ACHN (cell line): ENCODE measurements around the gene PDGFB.

Experiments used
- DNase-seq: peaks from one replicate; pipeline ENCODE4 v3.0.0-alpha.2; 2015
- in situ Hi-C: cut with HindIII; loops from 2 replicates; pipeline ENCODE4 v1.10.0; 2017; ENCODE audit warnings: low sequenced_read_pairs, low pct_ligation_motif_present, low pct_unique_long_range_greater_than_20kb

PDGFB gene

DNA sequence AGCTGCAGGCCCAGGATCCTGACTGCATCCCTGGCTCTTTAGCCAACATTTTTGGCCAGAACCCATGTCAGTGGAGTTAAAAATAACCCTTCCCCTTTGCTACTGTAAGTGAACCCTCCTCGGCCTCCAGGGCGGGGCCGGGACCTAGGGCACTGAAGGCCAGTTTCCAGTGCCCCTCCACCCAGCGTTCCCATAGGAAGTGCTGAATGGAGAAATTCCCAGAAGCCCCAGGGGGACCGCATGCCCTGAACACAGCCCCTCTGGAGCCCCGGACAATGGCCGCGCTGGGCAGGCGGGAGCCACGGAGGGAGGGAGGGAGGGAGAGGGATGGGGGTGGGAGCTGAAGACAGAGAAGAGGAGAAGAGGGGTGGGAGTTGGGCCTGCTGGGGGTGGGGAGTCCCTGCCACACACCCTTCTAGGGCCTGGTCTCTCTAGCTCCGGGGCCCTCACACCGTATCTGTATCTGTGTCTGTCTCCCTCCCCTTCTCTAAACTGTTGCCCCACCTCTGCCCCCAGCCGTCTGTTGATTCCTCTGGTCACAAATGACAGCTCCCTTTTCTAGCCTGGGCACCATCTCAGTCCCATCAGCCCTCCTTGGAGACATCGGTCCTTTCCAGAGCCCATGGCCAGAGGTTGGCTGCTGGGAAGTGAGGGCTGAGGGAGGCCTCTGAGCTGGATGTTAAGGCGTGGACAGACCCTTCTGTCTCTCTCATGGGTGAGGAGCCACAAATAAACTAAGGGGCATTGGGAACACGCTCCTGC lies 10.9 kb downstream of the PDGFB start:
- DNase-seq = no peak
- in situ Hi-C loops = no loop called here

DNA sequence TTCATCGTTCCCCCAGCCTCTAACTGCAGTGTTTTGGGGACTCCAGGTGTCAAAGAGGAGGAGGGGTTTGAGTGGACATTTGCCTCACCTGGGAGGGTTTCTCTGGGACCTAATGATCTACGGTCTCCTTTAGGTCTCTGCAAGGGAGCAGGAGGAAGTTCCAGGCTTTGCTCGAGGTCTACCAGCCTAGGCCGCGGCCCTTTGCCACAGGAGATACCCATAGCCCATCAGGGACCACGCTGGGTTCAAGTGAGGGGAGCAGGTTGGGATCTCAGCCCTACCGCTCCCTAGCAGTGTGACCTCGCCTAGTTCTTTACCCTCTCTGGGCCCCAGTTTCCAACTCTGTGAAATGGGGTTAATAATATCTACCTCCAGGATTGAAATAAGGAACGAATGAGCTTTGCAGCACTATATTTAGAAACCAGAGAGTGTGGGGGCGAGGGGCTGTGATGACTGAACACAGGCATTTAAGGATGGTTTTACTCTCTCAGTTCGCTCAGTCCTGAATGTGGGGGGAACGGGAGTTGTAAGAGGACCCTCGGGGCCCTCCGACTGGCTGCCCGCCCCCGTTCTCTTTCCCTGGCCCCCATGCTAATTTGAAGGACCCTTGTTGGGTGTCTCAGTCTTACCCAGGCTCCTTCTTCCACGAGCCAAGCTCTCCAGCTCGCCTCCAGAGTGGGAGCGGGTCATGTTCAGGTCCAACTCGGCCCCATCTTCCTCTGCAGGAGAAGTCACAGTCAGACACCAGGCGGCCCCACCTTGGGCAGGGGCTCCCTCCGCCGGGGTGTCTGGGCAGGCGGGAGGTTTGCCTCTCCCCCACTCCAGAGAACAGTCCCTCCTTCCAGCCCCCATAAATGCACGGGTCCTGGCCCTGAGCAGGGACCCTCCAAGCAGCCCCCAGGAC lies 11.7 kb downstream of the PDGFB start:
- no peak for DNase-seq
- in situ Hi-C loops = no loop called here

DNA sequence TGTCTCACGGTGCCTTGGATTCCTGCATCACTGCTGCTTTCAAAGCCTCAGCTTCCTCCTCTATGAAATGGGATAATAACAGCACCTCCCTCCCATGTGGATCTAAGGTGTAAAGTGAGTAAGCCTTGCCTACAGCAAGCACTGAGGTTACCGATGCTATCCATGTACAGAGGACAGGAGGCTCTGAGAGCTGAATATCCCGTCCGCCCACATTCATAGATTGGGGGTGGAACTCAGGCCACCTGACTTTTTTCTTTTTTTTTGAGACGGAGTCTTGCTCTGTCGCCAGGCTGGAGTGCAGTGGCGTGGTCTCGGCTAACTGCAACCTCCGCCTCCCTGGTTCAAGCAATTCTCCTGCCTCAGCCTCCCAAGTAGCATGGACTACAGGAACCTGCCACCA lies 12.5 kb downstream of the PDGFB start:
- in situ Hi-C loops = no loop called here
- DNase-seq = no peak

DNA sequence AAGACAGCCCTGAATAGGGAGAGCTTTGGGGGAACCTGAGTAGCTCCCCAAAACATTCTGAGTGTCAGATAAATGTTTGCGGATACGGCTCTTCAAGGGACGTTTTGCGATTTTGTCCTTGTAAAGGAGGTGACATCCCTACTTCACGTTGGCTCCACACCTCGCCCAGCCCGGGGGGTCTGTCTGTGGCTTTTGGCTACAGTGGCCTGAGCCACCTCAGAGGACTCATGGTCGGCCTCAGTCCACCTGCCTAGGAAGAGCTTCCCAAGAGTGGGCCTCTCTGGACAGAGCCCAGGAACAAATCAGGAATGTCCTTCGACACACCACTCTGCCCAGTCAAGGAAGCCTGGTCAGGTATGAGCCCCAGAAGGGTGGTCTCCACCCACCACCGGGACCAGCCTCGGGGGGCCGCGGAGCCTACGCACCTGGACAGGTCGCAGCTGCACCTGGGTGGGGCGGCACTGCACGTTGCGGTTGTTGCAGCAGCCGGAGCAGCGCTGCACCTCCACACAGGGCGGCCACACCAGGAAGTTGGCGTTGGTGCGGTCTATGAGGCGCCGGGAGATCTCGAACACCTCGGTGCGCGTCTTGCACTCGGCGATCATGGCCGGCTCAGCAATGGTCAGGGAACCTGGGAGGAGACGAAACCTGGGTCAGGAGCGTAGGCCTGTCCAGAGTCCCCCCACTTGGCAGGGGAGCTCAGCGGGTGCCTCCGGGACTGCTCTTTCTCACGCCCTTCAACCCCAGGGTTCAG lies 13.4 kb downstream of the PDGFB start:
- in situ Hi-C loops = no loop called here
- no peak for DNase-seq

DNA sequence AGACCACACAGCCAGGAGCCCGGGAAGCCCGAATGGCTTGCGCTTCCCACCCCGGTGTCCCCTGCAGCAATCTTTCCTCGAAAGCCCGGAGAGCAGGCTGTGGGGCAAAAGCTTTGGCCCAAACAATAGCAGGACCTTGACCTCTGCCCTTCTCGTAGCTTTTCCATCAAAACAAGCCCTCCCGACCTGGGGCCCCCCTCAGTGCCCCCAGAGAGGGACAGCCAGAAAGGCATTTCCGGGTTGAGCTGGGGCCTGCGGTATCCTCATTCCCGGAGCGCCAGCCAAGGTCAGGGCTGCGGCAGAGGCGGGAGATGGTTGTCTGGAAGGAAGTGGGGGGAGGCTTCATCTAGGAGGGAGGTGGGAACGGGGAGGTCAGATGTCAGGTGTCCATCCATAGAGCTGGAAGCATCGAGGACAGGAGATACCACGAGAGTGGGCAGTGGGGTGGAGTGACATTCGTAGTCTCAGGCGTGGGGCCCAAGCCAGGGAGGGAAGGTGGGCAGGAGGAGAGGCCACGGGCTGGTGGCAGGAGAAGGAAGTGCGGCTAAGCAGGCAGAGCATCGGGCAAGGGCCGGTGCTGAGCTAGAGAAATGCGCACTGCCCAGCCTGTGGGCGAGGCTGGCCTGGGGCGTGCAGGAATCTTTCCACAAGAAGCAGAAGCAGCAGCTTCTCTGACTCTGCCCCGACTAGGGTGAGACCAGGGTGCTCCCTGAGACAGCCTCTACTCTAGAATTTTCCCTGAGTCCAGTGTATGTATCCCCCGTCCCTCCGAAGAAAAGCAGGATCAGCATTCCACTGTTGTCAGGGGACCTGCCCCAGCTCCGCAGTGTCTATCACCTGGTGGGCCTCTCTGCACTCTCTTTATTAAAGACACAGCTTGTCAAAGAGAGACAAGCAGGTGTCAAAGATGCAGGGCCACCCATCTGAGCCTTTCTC lies 14.3 kb downstream of the PDGFB start:
- in situ Hi-C loops = no loop called here
- DNase-seq = no peak

DNA sequence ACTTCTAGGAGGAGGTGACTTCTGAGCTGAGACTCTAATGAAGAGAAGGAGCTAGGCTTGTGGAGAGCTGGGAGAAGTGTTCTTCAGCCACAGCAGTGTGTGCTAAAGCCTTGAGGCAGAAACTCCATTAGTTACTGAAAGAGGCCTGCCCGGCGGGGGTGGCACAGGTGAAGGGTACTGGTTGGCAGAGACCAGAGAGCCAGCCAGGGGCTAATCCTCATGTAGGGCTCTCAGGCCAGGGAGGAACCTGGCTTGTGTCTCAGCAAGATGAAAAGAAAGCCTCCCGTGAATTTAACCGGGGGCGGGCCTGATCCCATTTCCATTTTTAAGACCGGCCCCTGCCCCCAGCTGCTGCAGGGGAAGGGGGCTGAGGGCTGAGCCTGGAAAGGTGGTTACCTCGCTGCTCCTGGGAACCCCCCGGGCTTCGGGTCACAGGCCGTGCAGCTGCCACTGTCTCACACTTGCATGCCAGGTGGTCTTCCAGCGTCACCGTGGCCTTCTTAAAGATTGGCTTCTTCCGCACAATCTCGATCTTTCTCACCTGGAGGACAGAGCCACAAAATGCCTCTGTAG lies 15.0 kb downstream of the PDGFB start:
- no peak for DNase-seq
- in situ Hi-C loops = no loop called here

DNA sequence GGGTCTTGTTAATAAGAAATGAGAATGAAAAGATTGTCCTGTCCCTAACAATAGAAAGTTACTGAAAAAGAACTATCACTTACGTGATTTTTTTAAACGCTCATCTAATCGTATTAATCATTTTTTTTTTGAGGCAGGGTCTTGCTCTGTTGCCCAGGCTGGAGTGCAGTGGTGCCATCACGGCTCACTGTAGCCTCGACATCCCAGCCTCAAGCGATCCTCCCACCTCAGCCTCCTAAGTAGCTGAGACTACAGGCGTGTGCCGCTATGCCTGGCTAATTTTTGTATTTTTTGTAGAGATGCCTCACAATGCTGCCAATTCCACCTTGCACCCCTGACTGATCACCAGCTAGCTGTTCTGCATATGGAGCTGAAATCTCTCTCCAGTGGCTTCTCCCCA lies 15.7 kb downstream of the PDGFB start:
- no peak for DNase-seq
- in situ Hi-C loops = no loop called here

DNA sequence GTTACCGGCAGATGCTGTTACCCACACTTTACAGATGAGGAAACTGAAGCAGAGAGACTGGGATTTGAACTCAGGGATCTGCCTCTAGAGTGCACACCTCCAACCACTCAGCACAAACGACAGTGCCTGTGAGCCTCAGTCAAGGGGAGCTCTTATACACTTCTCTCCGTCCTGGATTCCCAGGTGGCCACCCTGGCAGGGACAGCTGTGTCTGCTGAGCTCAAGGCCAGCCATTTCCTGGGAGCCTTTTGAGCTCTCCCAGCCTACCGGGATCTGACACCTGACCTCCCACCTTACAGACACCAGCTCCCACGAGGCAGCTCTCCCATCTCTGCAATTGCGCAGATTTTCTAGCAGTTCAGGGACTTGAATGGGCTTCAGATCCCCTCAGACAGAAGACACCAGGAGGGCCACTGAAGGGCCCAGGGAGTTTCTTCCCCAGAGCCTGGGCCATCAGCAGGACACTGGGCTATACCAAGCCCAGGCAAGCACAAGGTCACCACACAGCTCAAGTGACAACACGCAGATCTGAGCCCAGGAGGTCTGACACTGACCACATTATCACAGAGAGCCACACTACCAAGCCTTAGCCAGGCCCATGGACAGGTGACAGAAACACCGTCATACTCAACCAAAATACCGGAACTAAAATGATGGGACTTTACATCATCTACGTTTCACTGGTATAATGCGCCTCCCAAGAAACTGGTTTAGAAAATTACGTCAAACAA lies 17.1 kb downstream of the PDGFB start:
- no peak for DNase-seq
- in situ Hi-C loops = no loop called here

DNA sequence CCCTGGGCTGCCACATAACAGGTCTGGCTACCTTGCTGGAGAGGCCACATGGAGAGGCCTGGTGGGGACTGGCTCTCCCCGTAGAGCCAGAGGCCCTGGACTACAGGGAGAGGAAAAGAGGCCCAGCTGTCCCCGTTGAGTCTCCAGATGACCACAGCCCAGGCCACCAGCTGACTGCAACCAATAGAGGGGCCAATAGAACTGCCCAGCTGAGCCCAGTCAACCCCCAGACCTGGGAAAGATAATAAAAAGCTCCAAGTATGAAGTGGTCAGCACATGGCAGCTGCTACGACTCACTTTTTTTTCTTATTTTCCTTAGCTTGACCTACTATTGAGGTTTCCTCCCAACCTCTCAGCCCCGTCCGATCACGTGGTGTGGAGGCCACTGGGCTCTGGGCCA lies 18.4 kb downstream of the PDGFB start:
- in situ Hi-C loops = no loop called here
- DNase-seq = no peak

DNA sequence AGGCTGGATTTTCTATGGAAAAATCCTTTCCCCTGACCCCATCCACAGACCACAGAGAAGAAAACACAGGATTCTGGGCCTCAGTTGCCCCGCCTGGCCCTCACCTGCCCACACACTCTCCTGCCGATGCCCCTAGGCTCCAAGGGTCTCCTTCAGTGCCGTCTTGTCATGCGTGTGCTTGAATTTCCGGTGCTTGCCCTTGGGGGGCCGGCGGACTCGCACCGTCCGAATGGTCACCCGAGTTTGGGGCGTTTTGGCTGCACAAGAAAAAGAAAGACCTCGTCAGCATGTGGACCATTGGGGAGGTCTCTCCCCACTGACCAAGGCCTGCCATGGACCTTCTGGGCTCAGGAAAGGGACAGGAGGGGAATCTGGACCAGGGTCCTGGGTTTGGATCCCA lies 19.2 kb downstream of the PDGFB start:
- no peak for DNase-seq
- in situ Hi-C loops = no loop called here

DNA sequence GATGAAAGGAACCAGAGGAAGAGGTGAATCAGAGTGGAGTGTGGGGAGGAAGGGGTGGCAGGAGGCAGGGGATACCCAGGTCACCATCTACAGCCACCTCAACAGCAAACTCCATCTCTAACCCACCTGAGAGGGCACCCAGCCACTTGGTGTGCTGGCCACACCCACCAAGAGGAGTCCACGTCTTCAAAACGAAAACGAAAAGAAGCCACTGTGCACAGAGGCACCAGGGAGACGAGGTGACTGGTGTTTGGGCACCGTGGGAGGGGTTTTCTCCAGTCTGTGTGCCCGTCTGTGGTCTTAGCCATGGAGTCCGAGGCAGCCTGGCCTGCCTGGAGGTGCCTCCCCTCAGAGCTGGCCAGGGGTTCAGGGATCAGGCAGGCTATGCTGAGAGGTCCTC lies 20.2 kb downstream of the PDGFB start:
- in situ Hi-C loops = no loop called here
- DNase-seq = no peak

DNA sequence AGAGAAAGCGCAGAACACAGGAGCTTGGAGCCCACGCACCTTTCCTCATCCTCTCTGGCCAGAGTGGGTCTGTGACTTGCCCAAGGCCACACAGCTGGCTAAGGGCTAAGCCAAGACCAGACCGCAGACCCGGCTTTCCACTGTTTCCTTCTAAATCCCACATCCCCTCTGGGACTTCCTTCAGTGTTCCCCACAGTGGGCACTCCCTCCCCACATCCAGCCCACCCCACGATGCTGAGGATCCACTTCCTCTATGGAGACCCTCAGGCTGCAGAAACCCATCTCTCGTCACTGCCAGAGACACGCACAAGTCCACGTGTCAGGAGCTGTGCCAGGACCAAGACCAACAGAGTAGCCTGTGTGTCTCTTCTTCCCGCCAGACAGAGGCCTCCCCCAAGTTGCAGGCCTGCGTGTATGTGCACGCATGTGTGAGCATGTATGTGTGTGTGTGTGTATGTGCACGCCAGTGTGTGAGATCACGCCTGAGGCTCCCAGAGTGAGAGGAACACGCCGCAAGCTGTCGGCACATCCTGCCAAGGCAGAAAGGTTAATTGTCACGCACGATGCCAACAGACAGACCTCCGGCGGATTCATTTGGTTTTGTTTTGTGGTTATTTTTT lies 21.6 kb downstream of the PDGFB start:
- no peak for DNase-seq
- in situ Hi-C loops = no loop called here

DNA sequence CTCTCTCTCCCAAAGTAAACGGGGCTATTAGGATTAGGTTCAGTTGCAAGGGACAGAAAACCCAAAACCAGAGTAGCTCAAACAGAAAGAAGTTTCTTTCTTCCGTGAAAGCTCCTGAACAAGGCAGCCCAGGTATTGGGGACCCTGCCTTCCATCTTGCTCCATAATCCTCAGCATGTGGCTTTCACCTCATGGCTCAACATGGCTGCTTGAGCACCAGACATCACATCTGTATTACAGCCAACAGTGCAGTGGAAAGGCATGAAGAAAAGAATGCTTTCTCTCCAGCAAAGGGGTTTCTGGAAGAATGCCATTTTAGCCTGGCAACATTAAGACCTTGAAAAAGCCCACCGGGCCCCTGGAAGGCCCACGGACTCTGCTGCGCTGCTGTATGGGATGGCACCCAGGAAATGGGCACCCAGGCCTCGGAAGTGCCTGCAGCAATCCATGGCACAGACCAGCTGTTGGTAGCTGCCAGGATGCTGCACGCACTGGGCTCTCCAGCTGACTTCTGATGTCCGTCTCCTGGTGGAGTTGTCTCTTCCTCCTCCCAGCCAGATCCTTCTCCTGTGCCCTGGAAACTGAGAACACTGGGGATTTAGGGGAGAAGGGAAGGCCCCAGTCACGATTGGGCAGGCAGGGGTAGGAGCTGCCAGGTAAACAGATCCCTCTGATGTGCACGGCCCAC lies 22.6 kb downstream of the PDGFB start:
- in situ Hi-C loops = no loop called here
- DNase-seq = no peak

DNA sequence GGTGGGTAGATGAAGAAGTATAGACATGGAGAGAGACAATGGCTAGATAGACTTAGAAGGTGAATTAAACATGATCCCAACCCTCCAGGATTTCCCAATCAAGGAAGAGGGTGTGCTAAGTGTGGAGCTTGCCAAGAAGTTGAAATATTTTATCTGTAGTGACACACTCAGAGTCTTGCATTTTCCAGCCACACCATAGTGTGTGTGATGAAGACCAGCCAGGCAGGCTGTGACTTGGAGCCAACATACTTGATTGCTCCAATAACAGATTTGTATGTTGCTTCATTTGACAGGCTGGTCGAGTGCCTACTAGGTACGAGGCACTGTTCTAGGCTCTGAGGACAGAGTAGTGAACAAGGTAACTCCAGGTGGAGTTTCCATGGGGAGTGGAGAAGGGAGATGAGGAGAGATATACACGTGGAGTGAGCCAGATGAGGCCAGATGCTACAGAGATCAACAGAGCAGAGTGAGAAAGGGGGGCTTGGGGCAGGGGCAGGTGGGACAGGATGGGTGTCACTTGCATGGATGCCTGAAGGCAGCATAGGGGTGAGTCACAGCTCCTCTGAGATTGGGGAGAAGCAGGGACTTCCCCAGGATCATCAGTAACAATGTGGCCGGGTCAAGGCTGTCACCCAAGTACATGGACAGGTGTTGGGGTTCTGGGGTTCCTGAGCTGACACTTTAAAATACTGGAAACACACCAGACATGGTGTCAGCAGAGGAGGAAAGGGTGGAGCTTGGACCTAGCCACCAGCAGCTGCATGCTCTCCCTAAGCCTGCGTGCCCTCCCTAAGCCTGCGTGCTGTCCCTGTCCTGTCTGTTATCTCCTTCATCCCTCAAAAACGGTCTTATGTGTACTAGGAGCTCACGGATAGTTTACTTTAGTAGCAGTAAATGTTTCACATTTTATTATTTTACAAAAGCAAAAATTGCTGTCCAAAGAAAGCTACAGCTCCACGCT lies 23.6 kb downstream of the PDGFB start:
- in situ Hi-C loops = no loop called here
- DNase-seq = no peak

DNA sequence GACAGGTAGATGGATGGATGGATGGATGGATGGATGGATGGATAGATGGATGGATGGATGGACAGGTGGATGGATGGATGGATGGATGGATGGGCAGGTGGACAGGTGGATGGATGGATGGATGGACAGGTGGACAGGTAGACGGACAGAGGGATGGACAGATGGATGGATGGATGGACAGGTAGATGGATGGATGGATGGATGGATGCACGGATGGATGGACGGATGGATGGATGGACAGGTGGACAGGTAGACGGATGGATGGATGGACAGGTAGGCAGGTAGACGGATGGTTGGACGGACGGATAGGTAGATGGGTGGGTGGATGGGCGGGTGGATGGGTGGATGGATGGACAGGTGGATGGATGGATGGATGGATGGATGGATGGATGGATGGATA lies 24.3 kb downstream of the PDGFB start:
- no peak for DNase-seq
- in situ Hi-C loops = no loop called here
